K562 (cell line): ENCODE data around the gene LIN9. TPM values are rescaled to one million over a fixed set of nuclear protein-coding genes. Genes with fewer than 3 reads are reported as not detected.
A peak's percentile ranks its signal among the peaks of the same experiment; 100 is the strongest.

Source experiments
- BRF1 ChIP-seq: IDR thresholded peaks from 3 replicates; pipeline ENCODE4 v1.6.1; 2011; ENCODE audit warnings: borderline replicate concordance, mild to moderate bottlenecking; ENCODE audit not compliant: insufficient read length; ENCODE audit errors: extremely low read depth
- CAMTA2 ChIP-seq: fragments of 250-450 bp; sonication (Bioruptor Pico); conservative IDR thresholded peaks from 2 replicates; pipeline ENCODE4 v1.5.1; 2022
- CBFA2T3 ChIP-seq: fragments of 450-650 bp; IDR thresholded peaks from 2 replicates; pipeline ENCODE4 v1.6.1; 2017
- FIP1L1 ChIP-seq: fragments of 200-400 bp; formaldehyde crosslinking; IDR thresholded peaks from 2 replicates; pipeline ENCODE4 v1.6.1; 2018; ENCODE audit warnings: mild to moderate bottlenecking, low read depth, low read length; ENCODE audit not compliant: poor library complexity, severe bottlenecking
- GTF2E2 ChIP-seq: fragments of 200-800 bp; sonication (Bioruptor generic); IDR thresholded peaks from 2 replicates; pipeline ENCODE4 v1.6.1; 2016; ENCODE audit warnings: missing genetic modification characterization, missing compliant biosample characterization
- KDM2B ChIP-seq: fragments of 250-450 bp; sonication (Bioruptor Pico); IDR thresholded peaks from 2 replicates; pipeline ENCODE4 v1.8.0; 2021; ENCODE audit warnings: mild to moderate bottlenecking, moderate library complexity
- KLF13 ChIP-seq: fragments of 450-650 bp; IDR thresholded peaks from 2 replicates; pipeline ENCODE4 v1.6.1; 2016; ENCODE audit warnings: missing genetic modification characterization, low read depth, mild to moderate bottlenecking, missing compliant biosample characterization, moderate library complexity, borderline replicate concordance
- MAFF ChIP-seq: IDR thresholded peaks from 2 replicates; pipeline ENCODE4 v1.6.1; 2012; ENCODE audit warnings: low read length, improper control_type of control experiment
- MTA3 ChIP-seq: fragments of 450-650 bp; formaldehyde crosslinking; IDR thresholded peaks from 2 replicates; pipeline ENCODE4 v1.6.1; 2017; ENCODE audit warnings: mild to moderate bottlenecking, borderline replicate concordance
- MXD1 ChIP-seq: fragments of 250-450 bp; sonication (Bioruptor Pico); IDR thresholded peaks from 2 replicates; pipeline ENCODE4 v1.8.0; 2021; ENCODE audit warnings: borderline replicate concordance, mild to moderate bottlenecking, moderate library complexity; ENCODE audit not compliant: poor library complexity, severe bottlenecking
- NFE2 ChIP-seq: IDR thresholded peaks from 2 replicates; pipeline ENCODE4 v1.6.1; 2014; ENCODE audit warnings: antibody characterized with exemption, low read depth
- NKRF ChIP-seq: fragments of 450-650 bp; IDR thresholded peaks from 2 replicates; pipeline ENCODE4 v1.6.1; 2016; ENCODE audit warnings: borderline replicate concordance
- POLR2AphosphoS2 ChIP-seq: IDR thresholded peaks from 2 replicates; pipeline ENCODE4 v1.6.1; 2012; ENCODE audit warnings: low read length, improper control_type of control experiment
- POLR2AphosphoS5 ChIP-seq: IDR thresholded peaks from 2 replicates; pipeline ENCODE4 v1.6.1; 2011; ENCODE audit warnings: mild to moderate bottlenecking, low read depth, low read length, moderate library complexity; ENCODE audit not compliant: control insufficient read depth, insufficient read depth
- SIN3B ChIP-seq: fragments of 450-650 bp; IDR thresholded peaks from 2 replicates; pipeline ENCODE4 v1.6.1; 2017; ENCODE audit warnings: low read depth, mild to moderate bottlenecking, moderate library complexity
- SMARCA5 ChIP-seq: fragments of 450-650 bp; IDR thresholded peaks from 2 replicates; pipeline ENCODE4 v1.6.1; 2016
- SNAPC5 ChIP-seq: fragments of 250-450 bp; sonication (Bioruptor Pico); IDR thresholded peaks from 2 replicates; pipeline ENCODE4 v1.8.0; 2021; ENCODE audit warnings: moderate library complexity, mild to moderate bottlenecking, inconsistent platforms
- TFE3 ChIP-seq: fragments of 450-650 bp; formaldehyde crosslinking; IDR thresholded peaks from 2 replicates; pipeline ENCODE4 v1.4.0; 2020; ENCODE audit warnings: mild to moderate bottlenecking, mixed read lengths
- ZFP36 ChIP-seq: fragments of 150-350 bp; IDR thresholded peaks from 2 replicates; pipeline ENCODE4 v1.6.1; 2018; ENCODE audit warnings: low read length, low read depth; ENCODE audit not compliant: partially characterized antibody
- ZNF146 ChIP-seq: IDR thresholded peaks from one replicate; pipeline ENCODE4 v1.6.1; 2018; ENCODE audit warnings: missing compliant biosample characterization; ENCODE audit not compliant: unreplicated experiment
- ZNF174 ChIP-seq: fragments of 250-450 bp; sonication (Bioruptor Pico); IDR thresholded peaks from 2 replicates; pipeline ENCODE4 v1.4.0; 2020; ENCODE audit warnings: mild to moderate bottlenecking
- ZNF24 ChIP-seq: fragments of 450-650 bp; IDR thresholded peaks from 2 replicates; pipeline ENCODE4 v1.6.1; 2016
- ZNF316 ChIP-seq: fragments of 450-650 bp; IDR thresholded peaks from 2 replicates; pipeline ENCODE4 v1.6.1; 2016
- ZNF512 ChIP-seq: IDR thresholded peaks from 2 replicates; pipeline ENCODE4 v1.6.1; 2016; ENCODE audit warnings: missing genetic modification characterization, missing compliant biosample characterization
- polyA plus RNA-seq, 8 experiments: library from polyadenylated mRNA; depleted of rRNA in 4 of 8; stranded (reverse) in 5 of 8; unstranded in 3 of 8; fragments of >200 nt; fragmentation: Nextera tagmentation in 2 of 8; fragmentation: Illumina TruSeq in 1 of 8; extraction: Ambion mirVana in 2 of 8; extraction: Trizol in 1 of 8; gene quantifications; 2 replicates each; pipeline versions ENCODE4 v1.2.1 to v1.2.3, GENCODE V29; 2011 to 2014; ENCODE audit warnings: inconsistent platforms in 1 of 8, missing spikeins in 1 of 8
- total RNA-seq, 7 experiments: library from RNA; depleted of rRNA in 6 of 7; stranded (reverse); fragments of >200 nt in 6 of 7; fragmentation: Illumina TruSeq in 2 of 7; extraction: Trizol in 2 of 7; gene quantifications; 2 replicates each; pipeline versions ENCODE4 v1.2.1 to v1.2.3, GENCODE V29; 2011 to 2021; ENCODE audit warnings: low replicate concordance in 1 of 7

Gene LIN9
- total and polyA plus RNA-seq, 9 of the 15 experiments (the other 6 are each of a cell fraction or from before 2014, with no cell fraction given), result 18.8 to 33.0 (median 25.5) TPM

- no peak for TF ChIP-seq CAMTA2 (CRISPR knock-in tag)
- TF ChIP-seq POLR2AphosphoS5, result peak; percentile 91
- no peak for TF ChIP-seq NFE2
- no peak for TF ChIP-seq ZNF146
- no peak for TF ChIP-seq ZNF512 (tag)
- peak; percentile 79; the same call in 1 of the 2 replicates for TF ChIP-seq KLF13
- TF ChIP-seq ZNF24, result no peak
- TF ChIP-seq SIN3B, result peak; percentile 84
- no peak for TF ChIP-seq ZFP36
- peak; percentile 91; the same call in 1 of the 2 replicates for TF ChIP-seq MTA3
- no peak for TF ChIP-seq BRF1
- TF ChIP-seq NKRF, result peak; percentile 91
- TF ChIP-seq TFE3 (CRISPR knock-in tag), result no peak
- TF ChIP-seq FIP1L1, result peak; percentile 71
- TF ChIP-seq KDM2B, result no peak
- TF ChIP-seq MXD1 (CRISPR knock-in tag), result no peak
- no peak for TF ChIP-seq MAFF
- TF ChIP-seq SNAPC5 (CRISPR knock-in tag), result no peak
- peak; percentile 67; the same call in 1 of the 2 replicates for TF ChIP-seq POLR2AphosphoS2
- no peak for TF ChIP-seq GTF2E2 (tag)
- no peak for TF ChIP-seq ZNF174
- TF ChIP-seq SMARCA5, result 0 out of 2 replicates have a peak, but pooled peaks have one; percentile 4
- TF ChIP-seq ZNF316, result no peak
- TF ChIP-seq CBFA2T3, result no peak
Observed at GRCh38 chr1:226186124-226187018, 122.6 kb downstream of the LIN9 start, which contains the start of gene ACBD3 (continued).
